GM19438 (cell line): ENCODE results near the gene LDB1.

ENCODE experiments used
- ATAC-seq: cut with Tn5 transposase; IDR thresholded peaks from one replicate; pipeline ENCODE4 v1.9.1; 2021; ENCODE audit warnings: low read depth; ENCODE audit not compliant: unreplicated experiment

The LDB1 gene

GRCh38 chr10:102135956-102136526 lies 15.9 kb upstream of the LDB1 start:
- no peak for ATAC-seq

- no peak for ATAC-seq
Measured at GRCh38 chr10:102134416-102134815, 14.2 kb upstream of the LDB1 start.

GRCh38 chr10:102133373-102134195 lies 13.4 kb upstream of the LDB1 start:
- no peak for ATAC-seq

GRCh38 chr10:102132563-102133372 lies 12.6 kb upstream of the LDB1 start, which contains the start of gene PPRC1:
TSS of gene PPRC1 (plus strand) at chr10:102133040. CDS start at chr10:102133069, 29 bp downstream.
- peak; percentile 92 for ATAC-seq

GRCh38 chr10:102132193-102132562 lies 12.0 kb upstream of the LDB1 start:
- ATAC-seq = no peak

GRCh38 chr10:102131286-102132170 lies 11.4 kb upstream of the LDB1 start:
- ATAC-seq = no peak

GRCh38 chr10:102123223-102123622 lies 3.1 kb upstream of the LDB1 start:
- no peak for ATAC-seq

GRCh38 chr10:102122450-102122849 lies 2.3 kb upstream of the LDB1 start:
- ATAC-seq = no peak

- ATAC-seq = no peak
Measured at GRCh38 chr10:102121739-102122372, 1.7 kb upstream of the LDB1 start.

GRCh38 chr10:102120991-102121738 lies 997 bp upstream of the LDB1 start:
- ATAC-seq = no peak

- ATAC-seq = no peak
Measured at GRCh38 chr10:102119417-102120141, 589 bp downstream of the LDB1 start.

GRCh38 chr10:102118867-102119266 lies 1.3 kb downstream of the LDB1 start:
- no peak for ATAC-seq

- ATAC-seq = no peak
Measured at GRCh38 chr10:102117391-102118159, 2.6 kb downstream of the LDB1 start.

GRCh38 chr10:102116656-102117055 lies 3.5 kb downstream of the LDB1 start:
- no peak for ATAC-seq

- ATAC-seq = no peak
Measured at GRCh38 chr10:102115775-102116174, 4.4 kb downstream of the LDB1 start.

GRCh38 chr10:102114861-102115618 lies 5.1 kb downstream of the LDB1 start:
- ATAC-seq = peak; percentile 67
